ENCODE results near the gene PHF11. TPM values are rescaled to one million over a fixed set of nuclear protein-coding genes. Genes with fewer than 3 reads are reported as not detected.

PHF11 gene
- total RNA-seq, 1 experiment from 2014 or later: 15.7 TPM

- ChIA-PET POLR2A (no interaction called here), CTCF (no interaction called here)
- no peak for TF ChIP-seq CTCF (IDR thresholded peaks at IDR 0.05)
- TF ChIP-seq REST (IDR thresholded peaks at IDR 0.05; ENCODE audit: insufficient read depth in 1 of 2, low read depth in 2 of 2, low read length in 1 of 2): no peak
- no peak for TF ChIP-seq POLR2AphosphoS5 (IDR thresholded peaks at IDR 0.05; ENCODE audit: low read depth, low read length)
- H3K9me3 ChIP-seq (ENCODE audit: control insufficient read depth, insufficient read depth, low read depth, low read length): no peaks in the 10 kb centered on the region
- no peaks in the 10 kb centered on the region; the same call in 1 of the 2 replicates for H3K36me3 ChIP-seq (ENCODE audit: control insufficient read depth, insufficient read depth, low read length)
- no peak for ATAC-seq
- BruUV-seq (replicated peaks): no TSS peak
- no peaks in the 10 kb centered on the region for H3K27me3 ChIP-seq (ENCODE audit: control insufficient read depth, insufficient read depth, low read length)
- in situ Hi-C loops (cut with HindIII; ENCODE audit: low pct_unique_long_range_greater_than_20kb, low sequenced_read_pairs) (no loop called here), intact Hi-C loops (cut with micrococcal nuclease; ENCODE audit: unreplicated experiment) (no loop called here)
- no peak overlapping the region for H3K27ac ChIP-seq (ENCODE audit: low read length)
- no peaks in the 10 kb centered on the region for H3K4me1 ChIP-seq (ENCODE audit: control insufficient read depth, insufficient read depth, low read length)
- no peak for DNase-seq (ENCODE audit: low read depth, low spot score)
- no peak overlapping the region for H3K4me3 ChIP-seq (ENCODE audit: low read depth in 2 of 2, low read length in 2 of 2)
Measured at GRCh38 chr13:49550942-49551644, 55.3 kb downstream of the PHF11 start.

GRCh38 chr13:49553888-49554287, 58.1 kb downstream of the PHF11 start:
- Histone ChIP-seq H3K36me3 (ENCODE audit: control insufficient read depth, insufficient read depth, low read length) (no peaks in the 10 kb centered on the region), H3K9me3 (ENCODE audit: control insufficient read depth, insufficient read depth, low read depth, low read length) (no peaks in the 10 kb centered on the region), H3K4me3 (ENCODE audit: low read depth in 2 of 2, low read length in 2 of 2) (no peak overlapping the region), H3K27ac (ENCODE audit: low read length) (no peak overlapping the region), H3K4me1 (ENCODE audit: control insufficient read depth, insufficient read depth, low read length) (no peaks in the 10 kb centered on the region), H3K27me3 (ENCODE audit: control insufficient read depth, insufficient read depth, low read length) (no peaks in the 10 kb centered on the region)
- ChIA-PET CTCF (no interaction called here), POLR2A (no interaction called here)
- TF ChIP-seq TCF7L2 (IDR thresholded peaks at IDR 0.05; ENCODE audit: low read depth, low read length) (no peak), REST (IDR thresholded peaks at IDR 0.05; ENCODE audit: insufficient read depth in 1 of 2, low read depth in 2 of 2, low read length in 1 of 2) (no peak)
- ATAC-seq (no peak), DNase-seq (ENCODE audit: low read depth, low spot score) (no peak)
- in situ Hi-C loops (cut with HindIII; ENCODE audit: low pct_unique_long_range_greater_than_20kb, low sequenced_read_pairs) (no loop called here), intact Hi-C loops (cut with micrococcal nuclease; ENCODE audit: unreplicated experiment) (no loop called here)
- no TSS peak for BruUV-seq (replicated peaks)
